ENCODE measurements around the gene LBX2.

The LBX2 gene

GRCh38 chr2:74525717-74526648 is 26.6 kb upstream of the LBX2 start, which contains the start of gene DQX1:
Gene DQX1 (minus strand): TSS chr2:74526231. CDS start chr2:74525729, 502 bp downstream.
- no peak for DNase-seq

- DNase-seq = no peak
Measured at GRCh38 chr2:74524955-74525716, 25.7 kb upstream of the LBX2 start.

GRCh38 chr2:74524005-74524404 is 24.6 kb upstream of the LBX2 start:
- DNase-seq = no peak

- no peak for DNase-seq
Measured at GRCh38 chr2:74522516-74522915, 23.1 kb upstream of the LBX2 start.

GRCh38 chr2:74516650-74517049 is 17.2 kb upstream of the LBX2 start:
- DNase-seq = no peak

GRCh38 chr2:74515981-74516633 is 16.7 kb upstream of the LBX2 start:
- no peak for DNase-seq

- no peak for DNase-seq
Measured at GRCh38 chr2:74515271-74515980, 16.0 kb upstream of the LBX2 start.

GRCh38 chr2:74514368-74515270 is 15.2 kb upstream of the LBX2 start, which contains the start of gene TLX2:
Gene TLX2 (plus strand): TSS chr2:74514450. CDS start chr2:74514807, 357 bp downstream.
- DNase-seq = no peak

- no peak for DNase-seq
Measured at GRCh38 chr2:74513605-74514367, 14.4 kb upstream of the LBX2 start.

GRCh38 chr2:74512744-74513604 is 13.6 kb upstream of the LBX2 start:
- DNase-seq = no peak

- DNase-seq = no peak
Measured at GRCh38 chr2:74511104-74511989, 11.9 kb upstream of the LBX2 start.

GRCh38 chr2:74510272-74510671 is 10.9 kb upstream of the LBX2 start:
- DNase-seq = no peak

GRCh38 chr2:74507926-74508520 is 8.6 kb upstream of the LBX2 start:
- no peak for DNase-seq

- peak; percentile 97 for DNase-seq
Measured at GRCh38 chr2:74507145-74507925, 7.9 kb upstream of the LBX2 start, which contains the start of gene PCGF1. Gene PCGF1 (minus strand): TSS chr2:74507695. CDS start chr2:74507668, 27 bp downstream.

GRCh38 chr2:74505448-74506246 is 6.2 kb upstream of the LBX2 start:
- DNase-seq = no peak

- no peak for DNase-seq
Measured at GRCh38 chr2:74504591-74504990, 5.2 kb upstream of the LBX2 start.

All from NCI-H1092 (cell line).